ENCODE results near the gene DHPS. TPM values are rescaled to one million over a fixed set of nuclear protein-coding genes. Genes with fewer than 3 reads are reported as not detected.
"Not testable (repeated sequence)": the region's sequence is repeated elsewhere in the genome, so short reads cannot be mapped to it uniquely, and the experiment has no call there.

Gene DHPS
- total RNA-seq, 1 experiment from 2014 or later: 128 TPM

GRCh38 chr19:12715929-12716328, 34.2 kb upstream of the DHPS start:
- no peak for DNase-seq
- H3K4me1 ChIP-seq: no peaks in the 10 kb centered on the region
- no peak overlapping the region for H3K4me3 ChIP-seq
- peaks cover 78% of the 10 kb centered on the region for H3K36me3 ChIP-seq
- H3K27ac ChIP-seq: no peak overlapping the region
- no peaks in the 10 kb centered on the region for H3K27me3 ChIP-seq
- H3K9me3 ChIP-seq (replicated peaks): no peaks in the 10 kb centered on the region

- Histone ChIP-seq H3K9me3 (replicated peaks) (no peaks in the 10 kb centered on the region), H3K27me3 (no peaks in the 10 kb centered on the region), H3K27ac (no peak overlapping the region), H3K36me3 (peaks cover 86% of the 10 kb centered on the region), H3K4me3 (no peak overlapping the region), H3K4me1 (no peaks in the 10 kb centered on the region)
- no peak for DNase-seq
Observed at GRCh38 chr19:12715102-12715501, 33.4 kb upstream of the DHPS start.

GRCh38 chr19:12713304-12713703, 31.6 kb upstream of the DHPS start:
- H3K27ac ChIP-seq; H3K4me3 ChIP-seq; H3K9me3 ChIP-seq (replicated peaks); H3K4me1 ChIP-seq; DNase-seq; H3K27me3 ChIP-seq: not testable (repeated sequence)
- peaks cover 89% of the 10 kb centered on the region for H3K36me3 ChIP-seq

- not testable (repeated sequence) for H3K4me3 ChIP-seq; H3K27me3 ChIP-seq; H3K9me3 ChIP-seq (replicated peaks); H3K4me1 ChIP-seq; DNase-seq; H3K27ac ChIP-seq
- H3K36me3 ChIP-seq: peaks cover 90% of the 10 kb centered on the region
Observed at GRCh38 chr19:12712077-12712476, 30.4 kb upstream of the DHPS start.

GRCh38 chr19:12711187-12711586, 29.5 kb upstream of the DHPS start:
- Histone ChIP-seq H3K27me3 (no peaks in the 10 kb centered on the region), H3K27ac (no peak overlapping the region), H3K9me3 (replicated peaks) (no peaks in the 10 kb centered on the region), H3K4me3 (no peak overlapping the region), H3K36me3 (peaks cover 91% of the 10 kb centered on the region), H3K4me1 (no peaks in the 10 kb centered on the region)
- no peak for DNase-seq

- Histone ChIP-seq H3K36me3 (peaks cover 91% of the 10 kb centered on the region), H3K9me3 (replicated peaks) (no peaks in the 10 kb centered on the region)
- no peak for DNase-seq
Observed at GRCh38 chr19:12708641-12709040, 27.0 kb upstream of the DHPS start.

GRCh38 chr19:12706332-12706718, 24.6 kb upstream of the DHPS start:
- no peaks in the 10 kb centered on the region for H3K27me3 ChIP-seq
- no peaks in the 10 kb centered on the region for H3K4me1 ChIP-seq
- H3K9me3 ChIP-seq (replicated peaks): no peaks in the 10 kb centered on the region
- H3K27ac ChIP-seq: no peak overlapping the region
- H3K36me3 ChIP-seq: peaks cover 95% of the 10 kb centered on the region
- no peak overlapping the region for H3K4me3 ChIP-seq
- DNase-seq: no peak

More at GRCh38 chr19:12708641-12709040, 27.0 kb upstream of the DHPS start:
- no peaks in the 10 kb centered on the region for H3K4me1 ChIP-seq
- no peak overlapping the region for H3K27ac ChIP-seq
- no peak overlapping the region for H3K4me3 ChIP-seq
- no peaks in the 10 kb centered on the region for H3K27me3 ChIP-seq

GRCh38 chr19:12705654-12706331, 24.1 kb upstream of the DHPS start:
- peaks cover 95% of the 10 kb centered on the region for H3K36me3 ChIP-seq
- no peak overlapping the region for H3K4me3 ChIP-seq

GRCh38 chr19:12705169-12705568, 23.5 kb upstream of the DHPS start:
- Histone ChIP-seq H3K4me3 (no peak overlapping the region), H3K9me3 (replicated peaks) (no peaks in the 10 kb centered on the region), H3K4me1 (no peaks in the 10 kb centered on the region), H3K36me3 (peaks cover 91% of the 10 kb centered on the region), H3K27me3 (no peaks in the 10 kb centered on the region), H3K27ac (no peak overlapping the region)
- no peak for DNase-seq

More at GRCh38 chr19:12705654-12706331, 24.1 kb upstream of the DHPS start:
- Histone ChIP-seq H3K4me1 (no peaks in the 10 kb centered on the region), H3K27me3 (no peaks in the 10 kb centered on the region), H3K9me3 (replicated peaks) (no peaks in the 10 kb centered on the region), H3K27ac (no peak overlapping the region)
- no peak for DNase-seq

GRCh38 chr19:12703046-12703445, 21.4 kb upstream of the DHPS start:
- peak; percentile 91 for DNase-seq
- Histone ChIP-seq H3K4me3 (no peak overlapping the region), H3K9me3 (replicated peaks) (no peaks in the 10 kb centered on the region), H3K27me3 (no peaks in the 10 kb centered on the region), H3K27ac (no peak overlapping the region), H3K36me3 (peaks cover 75% of the 10 kb centered on the region), H3K4me1 (no peaks in the 10 kb centered on the region)

- no peaks in the 10 kb centered on the region for H3K9me3 ChIP-seq (replicated peaks)
- no peak for DNase-seq
- no peaks in the 10 kb centered on the region for H3K27me3 ChIP-seq
- H3K4me3 ChIP-seq: no peak overlapping the region
- peaks cover 67% of the 10 kb centered on the region for H3K36me3 ChIP-seq
- no peak overlapping the region for H3K27ac ChIP-seq
- no peaks in the 10 kb centered on the region for H3K4me1 ChIP-seq
Observed at GRCh38 chr19:12701596-12702282, 20.1 kb upstream of the DHPS start.

GRCh38 chr19:12698138-12698537, 16.5 kb upstream of the DHPS start:
- Histone ChIP-seq H3K4me1 (peaks cover 3% of the 10 kb centered on the region; the same call in 1 of the 2 replicates), H3K27me3 (no peaks in the 10 kb centered on the region), H3K36me3 (peaks cover 33% of the 10 kb centered on the region), H3K9me3 (replicated peaks) (no peaks in the 10 kb centered on the region), H3K4me3 (no peak overlapping the region), H3K27ac (no peak overlapping the region)
- DNase-seq: no peak

GRCh38 chr19:12697425-12697824, 15.7 kb upstream of the DHPS start:
- not testable (repeated sequence) for DNase-seq; H3K27me3 ChIP-seq; H3K4me3 ChIP-seq; H3K9me3 ChIP-seq (replicated peaks); H3K4me1 ChIP-seq; H3K27ac ChIP-seq
- peaks cover 26% of the 10 kb centered on the region for H3K36me3 ChIP-seq

GRCh38 chr19:12696366-12697335, 15.0 kb upstream of the DHPS start, which contains the start of gene FBXW9:
FBXW9 (minus strand) TSS chr19:12696631; CDS start chr19:12696581, 50 bp downstream.
- Histone ChIP-seq H3K27me3 (no peaks in the 10 kb centered on the region), H3K4me3 (peak within 1 kb of the TSS; percentile 70), H3K4me1 (peaks cover 3% of the 10 kb centered on the region; the same call in 1 of the 2 replicates), H3K36me3 (peaks cover 18% of the 10 kb centered on the region), H3K27ac (peak within 1 kb of the TSS; percentile 9; the same call in 1 of the 2 replicates), H3K9me3 (replicated peaks) (no peaks in the 10 kb centered on the region)
- peak; percentile 98 to 99 for DNase-seq

Data from SJCRH30 (cell line).